Activated CD8-positive, alpha-beta memory T cell treated with anti-CD3 and anti-CD28 coated beads, Interleukin-2, amount 50 U/mL, for 24 hours (primary cell): ENCODE measurements around the gene ZNF593OS.

Experiments
- DNase-seq: peaks from one replicate; pipeline ENCODE4 v3.0.0-alpha.2; 2020; ENCODE audit errors: extremely low read depth

ZNF593OS gene

DNA sequence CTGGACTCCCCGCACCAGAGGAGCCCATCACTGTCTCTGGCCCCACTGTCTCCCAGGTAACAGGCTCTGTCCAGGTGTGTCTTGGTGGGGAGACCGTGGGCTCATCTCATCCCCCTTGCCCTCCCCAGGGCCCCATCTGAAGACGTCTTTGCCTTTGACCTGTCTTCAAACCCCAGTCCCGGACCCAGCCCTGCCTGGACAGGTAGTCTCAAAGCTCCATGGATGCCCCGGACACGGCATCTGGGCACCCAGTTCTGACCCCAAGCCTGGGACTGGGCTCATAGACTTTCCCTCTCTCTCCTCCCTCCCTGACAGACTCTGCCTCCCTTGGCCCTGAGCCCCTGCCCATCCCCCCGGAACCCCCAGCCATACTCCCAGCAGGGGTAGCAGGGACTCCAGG, 12.5 kb upstream of the ZNF593OS start:
- DNase-seq = no peak

DNA sequence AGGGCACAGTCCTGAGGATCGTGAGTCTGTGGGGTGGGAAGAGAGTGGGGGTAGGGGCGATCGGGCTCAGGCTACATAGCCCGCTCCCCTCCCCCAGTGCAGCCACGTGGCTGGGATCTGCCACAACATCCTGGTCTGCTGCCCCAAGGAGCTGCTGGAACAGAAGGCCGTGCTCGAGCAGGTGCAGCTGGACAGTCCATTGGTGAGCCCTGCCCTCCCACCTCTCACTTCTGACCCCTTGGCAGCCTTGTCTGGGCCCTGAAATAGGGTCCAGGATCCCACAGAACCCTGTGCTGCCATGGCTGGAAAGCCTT, 10.7 kb upstream of the ZNF593OS start:
- no peak for DNase-seq

DNA sequence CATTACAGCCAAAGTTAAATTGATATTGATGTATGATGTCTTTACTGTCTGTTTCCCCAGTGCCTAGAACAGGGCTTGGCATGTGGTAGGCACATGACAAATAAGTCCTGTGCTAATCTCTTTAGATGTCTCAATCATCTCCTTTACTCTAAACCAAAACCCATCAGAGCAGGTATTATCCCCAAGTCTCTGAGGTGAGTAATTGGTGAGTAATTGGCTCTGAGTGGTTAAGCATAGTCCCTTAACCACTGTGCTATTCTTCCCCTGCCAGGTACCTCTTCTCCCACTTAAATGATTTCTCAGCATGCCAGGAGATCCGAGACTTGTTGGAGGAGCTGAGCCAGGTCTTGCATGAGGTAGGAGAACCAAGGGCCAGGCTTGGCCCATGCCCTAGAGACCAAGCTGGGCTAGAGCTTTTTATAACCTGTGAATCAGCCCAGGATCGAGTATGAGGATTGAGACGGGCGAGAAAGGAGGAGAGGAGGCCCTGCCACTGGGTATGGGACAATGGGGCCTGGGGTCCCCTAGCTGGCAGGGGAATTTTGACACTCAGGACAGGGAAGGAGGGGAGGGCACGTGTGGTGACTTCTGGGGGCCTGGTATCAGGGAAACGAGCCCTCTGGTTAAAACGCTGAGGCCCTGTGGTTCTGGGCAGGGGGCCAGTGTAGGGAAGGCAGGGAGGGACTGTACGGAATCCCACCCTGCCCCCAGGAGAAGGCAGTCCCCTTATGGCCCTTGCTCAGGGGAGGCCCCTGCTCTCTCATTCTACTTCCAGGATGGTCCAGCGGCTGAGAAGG, 10.2 kb upstream of the ZNF593OS start:
- no peak for DNase-seq

DNA sequence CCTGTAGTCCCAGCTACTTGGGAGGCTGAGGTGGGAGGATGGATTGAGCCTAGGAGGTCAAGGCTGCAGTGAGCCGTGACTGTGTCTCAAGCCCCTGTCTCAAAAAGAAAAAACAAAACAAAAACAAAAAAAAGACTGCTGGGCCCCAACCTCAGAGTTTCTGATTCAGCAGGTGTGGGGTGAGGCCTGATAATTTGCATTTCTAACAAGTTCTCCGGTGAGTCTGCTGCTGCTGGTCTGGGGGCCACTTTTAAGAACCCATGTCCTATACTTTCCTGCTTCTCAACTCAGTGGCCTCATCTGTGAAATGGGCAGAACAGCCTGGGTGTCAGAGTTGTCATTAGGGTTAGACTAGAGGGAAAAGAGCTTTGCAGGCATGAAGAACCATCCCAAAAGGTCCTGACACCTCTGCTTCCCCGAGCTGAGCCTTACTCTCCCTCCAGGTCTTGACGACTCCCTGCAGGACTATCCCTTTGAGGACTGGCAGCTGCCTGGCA, 8.4 kb upstream of the ZNF593OS start:
- DNase-seq = no peak

DNA sequence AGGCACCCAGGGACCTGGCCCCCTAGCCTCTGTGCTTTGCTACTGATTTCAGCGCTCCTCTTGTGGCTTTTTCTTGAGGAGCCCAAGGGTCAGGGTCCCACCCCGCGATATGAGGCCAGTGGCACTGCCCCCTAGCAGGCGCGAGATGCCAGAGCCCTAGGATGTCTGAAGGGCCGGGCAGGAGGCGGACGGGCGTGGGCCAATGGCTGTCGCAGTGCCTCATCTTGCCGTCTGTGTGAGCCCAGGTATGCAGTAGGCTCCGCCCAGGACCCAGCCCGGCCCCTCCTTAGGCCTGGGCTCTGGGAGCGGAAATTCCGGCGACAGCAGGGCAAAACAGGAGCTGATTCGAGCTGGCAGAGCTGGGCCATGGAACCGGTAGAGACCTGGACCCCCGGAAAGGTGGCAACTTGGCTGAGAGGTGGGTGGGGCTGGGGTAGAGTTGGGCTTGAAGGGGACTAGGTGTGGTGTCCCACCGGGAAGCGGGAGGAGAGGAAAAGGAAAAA, 5.6 kb upstream of the ZNF593OS start, which contains the start of gene CNKSR1:
Gene CNKSR1 (plus strand): TSS at position 310 of the 503 bp plus-strand sequence. CDS start 57 bp downstream, at position 367.
- DNase-seq = no peak

DNA sequence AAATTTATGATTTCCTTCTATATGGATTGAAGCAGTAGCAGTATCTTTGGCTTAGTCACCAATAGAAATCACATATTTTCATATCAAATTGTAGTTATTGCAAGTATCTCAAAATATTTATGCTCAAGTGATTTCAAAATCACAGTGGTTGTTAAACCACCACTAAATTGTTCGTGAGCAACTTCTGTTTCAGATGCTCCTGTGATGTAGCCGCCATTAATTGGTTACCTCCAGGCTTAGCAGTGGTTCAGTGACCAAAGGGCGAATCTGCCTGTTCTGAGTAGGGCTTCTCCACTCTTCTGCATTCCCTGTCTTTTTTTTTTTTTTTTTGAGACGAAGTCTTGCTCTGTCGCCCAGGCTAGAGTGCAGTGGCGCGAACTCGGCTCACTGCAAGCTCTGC, 3.7 kb upstream of the ZNF593OS start:
- no peak for DNase-seq

DNA sequence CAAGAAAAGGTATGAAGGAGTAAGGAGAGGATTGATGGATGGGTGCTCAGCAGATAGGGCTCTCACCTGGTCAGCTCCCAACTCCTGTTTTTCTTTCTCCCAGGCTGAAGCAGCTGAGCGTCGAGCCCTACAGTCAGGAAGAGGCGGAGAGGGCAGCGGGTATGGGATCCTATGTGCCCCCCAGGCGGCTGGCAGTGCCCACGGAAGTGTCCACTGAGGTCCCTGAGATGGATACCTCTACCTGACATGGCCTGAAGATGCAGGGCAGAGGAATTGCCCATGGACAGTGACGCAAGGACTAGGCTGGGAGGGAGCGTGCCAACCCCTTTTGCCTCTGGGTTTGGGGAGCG, 1.2 kb downstream of the ZNF593OS start:
- DNase-seq = no peak

DNA sequence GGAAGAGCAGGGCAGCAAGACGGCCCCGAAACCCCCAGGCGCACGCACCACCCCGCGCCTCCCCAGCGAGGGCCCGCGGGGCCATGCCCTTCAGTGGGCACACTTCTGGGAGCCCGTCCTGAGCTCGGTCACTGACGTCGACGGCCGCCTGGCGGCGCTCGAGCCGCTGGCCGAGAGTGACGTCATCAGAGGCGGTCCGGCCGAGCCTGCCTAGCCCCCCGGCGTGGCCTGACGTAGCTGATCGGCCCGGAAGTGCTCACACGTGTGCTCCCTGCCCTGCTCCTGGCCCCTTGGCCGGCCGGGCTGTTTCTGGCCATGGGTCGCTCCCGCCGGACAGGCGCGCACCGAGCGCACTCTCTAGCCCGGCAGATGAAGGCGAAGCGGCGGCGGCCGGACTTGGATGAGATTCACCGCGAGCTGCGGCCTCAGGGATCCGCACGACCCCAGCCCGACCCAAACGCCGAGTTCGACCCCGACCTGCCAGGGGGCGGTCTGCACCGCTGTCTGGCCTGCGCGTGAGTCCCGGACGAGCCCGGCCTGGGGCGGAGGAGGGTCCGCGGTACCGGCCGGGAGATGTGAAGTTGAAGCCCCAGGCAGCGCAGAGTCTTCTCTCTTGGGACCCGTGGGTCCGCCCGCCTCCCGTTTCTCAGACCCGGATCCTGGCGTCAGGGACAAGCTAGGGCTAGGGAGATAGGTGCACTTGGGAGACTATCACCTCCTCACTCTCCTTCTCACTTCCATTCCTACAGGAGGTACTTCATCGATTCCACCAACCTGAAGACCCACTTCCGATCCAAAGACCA, 1.8 kb downstream of the ZNF593OS start, which contains the start of gene ZNF593:
Gene ZNF593 (plus strand): TSS at position 240 of the 803 bp plus-strand sequence. CDS start 76 bp downstream, at position 316.
- peak; percentile 68 for DNase-seq

DNA sequence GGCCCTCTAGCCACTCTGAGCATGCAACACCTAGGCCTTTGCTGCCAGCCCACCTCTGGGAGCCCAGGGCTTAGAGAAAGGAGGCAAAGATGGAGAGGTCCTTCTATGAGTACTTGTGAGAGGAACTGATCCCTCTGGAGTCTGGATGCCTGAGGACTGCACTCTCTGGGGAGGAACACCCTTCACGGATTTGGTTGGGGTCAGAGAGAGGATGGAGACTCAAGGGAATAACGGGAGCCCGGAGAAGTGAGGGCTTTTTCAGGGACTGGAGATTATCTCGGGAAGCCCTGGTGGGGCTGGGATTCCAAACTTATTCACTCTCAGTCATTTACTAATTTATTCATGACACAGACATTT, 2.5 kb downstream of the ZNF593OS start:
- DNase-seq = no peak

DNA sequence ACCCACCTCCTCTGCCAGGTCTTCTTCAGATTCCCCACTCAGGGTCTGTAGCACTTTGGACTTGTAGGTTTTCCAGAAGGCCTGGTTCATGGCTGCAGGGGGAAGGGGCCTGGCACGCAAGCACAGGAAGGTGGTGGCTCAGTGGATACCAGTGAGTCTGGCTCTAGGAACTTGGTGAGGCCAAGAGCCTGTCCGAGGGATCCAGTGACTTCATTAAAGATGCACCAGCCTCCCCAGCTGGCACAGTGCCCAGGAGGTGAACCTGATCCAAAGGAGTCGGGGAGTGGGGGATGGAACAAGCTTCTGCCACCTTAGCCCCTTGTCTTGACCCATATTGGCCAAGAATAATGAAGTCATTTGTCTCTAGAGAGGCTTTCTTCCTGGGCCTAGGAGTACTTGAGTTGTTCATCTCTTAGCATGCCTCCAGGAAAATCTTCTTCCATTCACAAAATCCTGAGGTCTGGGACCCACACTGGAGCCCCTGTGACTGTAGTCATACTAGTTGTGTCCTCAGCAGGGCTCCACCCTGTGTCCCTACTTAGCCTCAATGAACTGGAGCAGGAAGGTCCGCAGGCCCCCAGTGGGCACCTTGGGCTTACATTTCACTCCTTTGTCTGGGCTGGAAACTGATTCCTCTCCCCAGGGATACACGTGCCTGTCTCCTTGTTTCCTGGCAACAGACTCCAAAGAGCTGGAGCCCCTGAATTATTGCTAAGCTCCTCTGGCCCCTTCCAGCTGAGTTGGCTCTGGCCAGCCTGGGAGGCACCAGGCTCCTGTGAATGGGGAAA, 3.0 kb downstream of the ZNF593OS start, which contains the start of gene C1orf232:
Gene C1orf232 (minus strand): TSS at position 554 of the 788 bp plus-strand sequence. CDS start 464 bp downstream, at position 90.
- no peak for DNase-seq

DNA sequence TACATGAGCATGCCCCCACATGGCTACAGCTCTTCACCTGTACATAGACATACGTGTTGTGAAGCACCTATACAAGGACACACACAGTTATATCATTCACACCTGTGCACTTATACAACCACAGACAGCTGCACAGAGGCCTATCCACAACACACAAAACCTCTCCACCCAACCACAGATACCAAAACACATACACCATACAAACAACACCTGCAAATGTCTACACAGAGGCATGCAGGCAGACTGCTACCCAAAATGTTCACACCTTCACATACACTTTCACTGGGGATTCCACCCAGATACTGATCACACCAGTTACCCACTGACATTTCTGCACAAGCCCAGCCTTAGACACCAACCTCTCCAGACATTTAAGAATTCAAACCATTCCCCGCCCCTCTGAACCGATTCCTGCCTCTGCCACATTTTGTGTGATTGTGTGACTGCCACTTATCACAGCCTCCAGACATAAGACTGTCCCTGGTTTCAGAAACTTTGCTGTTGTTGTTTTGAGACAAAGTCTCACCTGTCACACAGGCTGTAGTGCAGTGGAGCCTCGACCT, 4.8 kb downstream of the ZNF593OS start:
- DNase-seq = no peak

DNA sequence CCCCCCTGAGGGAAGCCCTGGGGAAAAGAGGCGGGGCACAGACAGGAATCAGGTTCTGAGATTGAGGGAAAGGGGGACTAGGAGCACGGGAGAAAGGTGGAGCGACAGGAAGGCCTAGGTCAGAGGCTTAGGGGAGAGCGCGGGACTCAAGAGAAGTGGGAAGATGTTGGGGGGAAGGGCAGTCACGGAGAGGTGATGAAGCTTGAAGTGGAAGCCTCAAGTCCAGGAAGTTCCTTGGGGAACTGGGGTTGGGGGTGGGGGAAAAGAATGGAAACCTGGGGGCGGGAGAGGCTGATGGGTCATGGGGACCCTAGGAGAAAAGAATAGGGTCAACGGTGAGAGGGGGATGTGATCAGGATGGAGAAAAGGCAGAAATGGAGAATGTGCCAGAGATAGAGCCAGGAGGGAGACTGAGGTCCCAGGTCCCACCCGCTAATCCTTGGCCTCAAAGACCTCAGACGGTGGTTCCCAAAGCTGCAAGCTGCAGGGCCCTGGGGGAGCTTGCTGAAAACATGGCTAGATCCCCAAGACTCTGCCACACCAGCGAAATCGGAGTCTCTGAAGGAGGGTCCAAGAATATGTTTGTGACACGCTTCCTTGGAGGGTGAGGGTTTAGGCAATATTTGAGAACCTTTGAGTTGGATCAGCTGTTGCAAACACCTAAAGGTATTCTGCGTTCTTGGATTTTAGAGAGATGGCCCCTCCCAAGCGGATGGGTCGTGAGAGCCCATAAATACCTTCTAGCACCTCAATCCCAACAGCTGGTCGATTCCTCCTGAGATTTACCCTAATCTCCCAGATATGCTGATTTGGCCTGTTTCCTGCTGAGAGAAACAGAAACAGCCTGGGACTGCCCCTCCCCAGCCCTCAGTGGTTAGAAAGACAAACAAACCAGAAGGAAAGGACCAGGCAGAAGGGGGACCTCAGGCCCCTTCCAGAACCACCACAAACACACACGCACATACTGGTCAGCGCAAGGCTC, 6.5 kb downstream of the ZNF593OS start:
- DNase-seq = no peak

DNA sequence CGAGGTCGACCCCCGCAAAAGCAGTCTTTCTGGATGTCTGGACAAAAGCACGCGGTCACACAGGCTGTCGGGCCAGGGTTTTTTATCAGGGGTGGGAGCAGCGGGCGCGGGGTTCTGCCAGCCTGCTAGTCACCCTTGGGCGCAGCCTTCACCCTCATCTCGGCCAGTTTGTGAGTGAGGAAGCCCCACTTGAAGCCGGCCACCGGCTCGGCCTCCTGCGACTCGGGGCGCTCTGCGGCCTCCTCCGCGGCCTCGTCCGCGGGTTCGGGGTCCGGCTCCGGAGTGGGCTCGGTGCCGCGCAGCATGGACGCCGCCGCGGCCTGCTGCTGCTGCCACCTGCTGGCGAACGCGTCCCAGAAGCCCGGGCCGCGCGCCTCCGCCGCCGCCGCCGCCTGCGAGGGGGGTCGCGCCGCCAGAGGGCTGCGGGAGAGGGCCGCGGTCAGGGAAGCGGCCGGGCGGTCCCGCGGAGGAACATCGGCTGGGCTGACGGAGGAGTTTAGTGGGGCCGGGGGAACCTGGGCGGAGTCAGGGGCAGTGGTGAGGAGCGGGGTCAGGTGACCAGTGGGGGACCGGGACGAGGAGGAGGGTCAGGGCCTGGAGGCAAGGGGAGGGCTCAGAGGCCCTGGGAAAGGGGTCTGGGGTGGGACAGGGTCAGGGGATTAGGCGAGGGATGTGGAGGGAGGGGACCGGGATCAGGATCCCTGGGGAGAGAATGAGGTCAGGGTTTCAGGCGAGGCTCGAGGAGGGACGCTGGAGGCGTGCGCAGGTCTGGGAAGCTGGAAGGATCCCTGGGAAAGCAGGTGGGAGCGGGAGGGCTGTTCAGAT, 7.4 kb downstream of the ZNF593OS start:
- no peak for DNase-seq

DNA sequence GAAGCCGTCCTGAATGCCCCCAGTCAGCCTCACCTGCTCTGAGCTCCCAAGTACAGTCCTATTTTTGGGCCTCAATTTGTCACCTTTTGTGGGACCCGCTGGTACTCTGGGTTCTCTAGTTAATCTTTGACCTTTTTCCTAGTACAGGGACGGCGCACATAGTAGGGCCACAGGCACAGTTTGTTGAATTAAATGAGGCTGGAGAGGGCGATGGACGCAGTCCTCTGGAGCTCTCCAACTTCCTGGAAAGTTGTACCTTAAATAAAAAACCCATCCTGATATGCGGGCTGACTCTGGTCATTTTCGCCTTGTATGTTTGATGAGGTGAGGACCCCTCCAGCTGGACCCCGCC, 8.0 kb downstream of the ZNF593OS start:
- no peak for DNase-seq

DNA sequence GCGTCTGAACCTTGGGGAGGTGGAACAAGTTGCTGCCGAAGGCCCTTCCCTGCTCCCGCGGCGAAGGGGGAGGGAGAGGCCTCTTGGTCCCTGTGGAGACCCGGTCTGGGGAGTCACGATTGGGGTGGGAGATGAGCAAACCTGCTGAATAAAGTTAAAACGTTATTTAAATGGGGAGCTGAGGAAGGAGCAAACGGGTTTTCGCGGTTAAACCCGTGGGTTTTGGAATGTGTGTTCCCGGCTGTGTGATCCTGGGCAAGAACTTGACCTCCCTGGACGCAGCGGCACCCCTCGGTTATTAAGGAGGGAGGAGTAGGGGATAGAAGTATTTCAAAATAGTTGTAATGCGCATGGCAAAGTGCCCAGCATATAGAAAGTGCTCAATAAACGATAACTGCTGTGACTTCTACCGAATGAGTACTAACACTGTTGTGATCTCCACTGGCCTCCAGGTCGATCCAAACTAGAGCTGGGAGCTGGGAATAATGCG, 9.4 kb downstream of the ZNF593OS start:
- no peak for DNase-seq

DNA sequence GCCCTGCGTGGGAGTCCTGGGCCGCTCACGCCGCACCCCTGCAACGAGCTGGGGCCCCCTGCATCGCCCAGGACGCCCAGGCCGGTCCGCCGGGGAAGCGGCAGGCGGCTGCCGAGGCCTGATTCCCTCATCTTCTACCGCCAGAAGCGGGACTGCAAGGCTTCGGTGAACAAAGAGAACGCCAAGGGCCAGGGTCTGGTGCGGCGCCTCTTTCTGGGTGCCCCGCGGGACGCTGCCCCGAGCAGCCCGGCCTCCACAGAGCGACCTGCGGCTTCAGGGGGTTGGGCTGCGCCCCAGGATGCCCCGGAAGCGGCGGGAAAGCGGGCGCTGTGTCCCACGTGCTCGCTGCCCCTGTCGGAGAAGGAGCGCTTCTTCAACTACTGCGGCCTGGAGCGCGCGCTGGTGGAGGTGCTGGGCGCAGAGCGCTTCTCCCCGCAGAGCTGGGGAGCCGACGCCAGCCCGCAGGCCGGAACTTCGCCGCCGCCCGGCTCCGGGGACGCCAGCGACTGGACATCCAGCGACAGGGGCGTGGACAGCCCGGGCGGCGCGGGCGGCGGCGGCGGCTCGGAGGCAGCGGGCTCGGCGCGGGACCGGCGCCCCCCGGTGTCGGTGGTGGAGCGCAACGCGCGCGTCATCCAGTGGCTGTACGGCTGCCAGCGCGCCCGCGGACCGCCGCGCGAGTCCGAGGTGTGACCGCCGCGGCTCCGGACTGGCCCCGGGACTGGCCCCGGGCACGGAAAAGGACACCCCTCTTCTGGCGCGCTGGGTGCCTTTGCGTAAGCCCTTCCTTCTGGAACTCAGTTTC, 10.0 kb downstream of the ZNF593OS start:
- DNase-seq = no peak

DNA sequence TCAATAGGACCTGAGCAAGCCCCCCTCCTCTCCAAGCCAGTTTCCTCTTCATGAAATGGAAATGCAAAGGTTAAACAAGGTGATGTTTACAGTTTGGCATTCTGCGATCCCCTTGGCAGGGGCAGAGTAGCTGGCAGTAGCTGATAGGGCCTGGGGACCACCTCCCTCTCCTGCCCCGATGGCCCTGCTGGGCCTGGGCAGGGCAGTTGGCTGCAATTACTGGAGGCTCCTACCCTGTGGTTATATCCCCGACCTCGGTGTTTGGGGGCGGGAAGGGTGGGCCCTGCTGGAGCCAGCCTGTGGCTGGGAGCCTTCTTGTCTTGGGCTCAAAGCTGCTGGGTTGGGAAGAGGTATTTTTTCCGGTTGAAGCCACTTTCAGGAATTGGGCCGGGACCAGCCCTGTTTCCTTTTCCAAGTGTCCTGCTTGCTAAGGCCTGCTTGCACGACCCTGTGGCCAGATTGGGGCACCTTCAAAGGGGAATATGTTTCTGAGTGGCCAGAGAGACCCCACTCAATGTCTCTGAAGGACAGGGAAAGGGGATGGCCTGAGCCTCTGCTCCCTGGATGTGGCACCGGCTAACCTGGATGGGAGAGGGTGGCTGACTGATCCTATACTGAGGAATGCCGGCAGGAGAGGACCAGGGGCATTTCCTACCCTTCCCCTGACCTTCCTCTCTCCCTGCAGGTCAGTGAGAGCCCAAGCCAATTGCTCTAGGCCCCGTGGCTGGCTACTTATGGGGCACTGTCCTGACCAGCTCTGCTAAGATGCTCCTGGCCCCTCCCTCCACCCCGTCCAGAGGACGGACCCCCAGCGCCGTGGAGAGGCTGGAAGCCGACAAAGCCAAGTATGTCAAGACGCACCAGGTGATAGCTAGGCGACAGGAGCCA, 10.9 kb downstream of the ZNF593OS start:
- no peak for DNase-seq

DNA sequence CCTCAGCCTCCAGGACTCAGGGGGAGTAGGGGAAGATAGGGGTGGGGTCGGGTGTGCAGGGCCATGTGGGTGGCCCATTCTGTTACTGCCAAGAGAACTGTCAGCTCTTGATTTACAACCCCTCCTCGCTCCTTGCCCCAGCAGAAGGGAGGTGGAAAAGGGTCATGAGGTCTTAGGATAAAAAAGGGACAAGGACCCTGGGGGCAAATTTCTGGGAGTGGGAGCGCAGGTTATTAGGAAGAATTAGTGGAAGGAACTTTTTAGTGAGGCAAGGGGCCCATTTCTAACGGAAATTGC, 11.9 kb downstream of the ZNF593OS start:
- no peak for DNase-seq
